PC-9 (cell line): Measurements from ENCODE around the gene ZNF653.

ENCODE experiments used
- EZH2 ChIP-seq: fragments of 200-600 bp; sonication (generic); IDR thresholded peaks from 2 replicates; pipeline ENCODE4 v1.8.0; 2017; ENCODE audit warnings: antibody characterized with exemption, low read depth
- TF ChIP-seq, protein P1 (sequence below): fragments of 200-600 bp; sonication (generic); conservative IDR thresholded peaks from 2 replicates; pipeline ENCODE4 v1.6.1; 2017; ENCODE audit warnings: mixed run types, antibody characterized with exemption, mild to moderate bottlenecking, moderate library complexity

DNA sequence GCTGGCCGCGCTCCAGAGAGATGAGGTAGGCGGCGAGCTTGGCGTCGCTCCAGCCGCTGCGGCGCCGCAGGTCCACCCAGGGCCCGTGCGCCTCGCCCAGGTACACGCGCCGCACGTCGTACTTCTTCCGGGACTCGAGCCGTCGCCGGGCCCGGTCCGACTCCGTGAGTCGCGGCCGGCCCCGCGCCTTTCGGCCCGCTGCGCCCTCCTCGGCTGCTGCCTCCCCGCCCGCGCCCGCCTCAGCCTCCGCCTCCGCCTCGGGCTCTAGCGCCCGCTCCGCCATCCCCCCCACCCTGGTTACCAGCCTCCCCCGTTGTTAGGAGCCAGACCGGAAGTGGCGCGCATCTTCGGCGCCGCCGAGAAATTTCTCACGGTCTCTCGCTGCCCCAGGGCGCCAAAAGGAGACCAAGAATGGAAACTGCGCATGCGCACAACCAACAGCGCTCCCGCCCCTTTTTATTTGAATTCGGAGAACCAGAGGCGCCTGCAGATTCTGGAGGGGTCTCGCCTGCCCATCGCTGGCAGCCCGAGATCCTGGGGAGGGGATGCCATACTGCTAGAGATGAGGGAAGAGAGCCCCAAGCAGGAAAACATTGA is at the start of gene ZNF653:
- TF ChIP-seq, protein P1, sequence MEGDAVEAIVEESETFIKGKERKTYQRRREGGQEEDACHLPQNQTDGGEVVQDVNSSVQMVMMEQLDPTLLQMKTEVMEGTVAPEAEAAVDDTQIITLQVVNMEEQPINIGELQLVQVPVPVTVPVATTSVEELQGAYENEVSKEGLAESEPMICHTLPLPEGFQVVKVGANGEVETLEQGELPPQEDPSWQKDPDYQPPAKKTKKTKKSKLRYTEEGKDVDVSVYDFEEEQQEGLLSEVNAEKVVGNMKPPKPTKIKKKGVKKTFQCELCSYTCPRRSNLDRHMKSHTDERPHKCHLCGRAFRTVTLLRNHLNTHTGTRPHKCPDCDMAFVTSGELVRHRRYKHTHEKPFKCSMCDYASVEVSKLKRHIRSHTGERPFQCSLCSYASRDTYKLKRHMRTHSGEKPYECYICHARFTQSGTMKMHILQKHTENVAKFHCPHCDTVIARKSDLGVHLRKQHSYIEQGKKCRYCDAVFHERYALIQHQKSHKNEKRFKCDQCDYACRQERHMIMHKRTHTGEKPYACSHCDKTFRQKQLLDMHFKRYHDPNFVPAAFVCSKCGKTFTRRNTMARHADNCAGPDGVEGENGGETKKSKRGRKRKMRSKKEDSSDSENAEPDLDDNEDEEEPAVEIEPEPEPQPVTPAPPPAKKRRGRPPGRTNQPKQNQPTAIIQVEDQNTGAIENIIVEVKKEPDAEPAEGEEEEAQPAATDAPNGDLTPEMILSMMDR: no peak
- no peak for TF ChIP-seq EZH2
